ENCODE results near the gene PIK3IP1. TPM values are rescaled to one million over a fixed set of nuclear protein-coding genes. Genes with fewer than 3 reads are reported as not detected.

Gene PIK3IP1
- total and polyA plus RNA-seq, 2 donors (not counting 3 experiments of a cell fraction or from before 2014, with no cell fraction given) = 7.7 to 13.2 TPM

DNA sequence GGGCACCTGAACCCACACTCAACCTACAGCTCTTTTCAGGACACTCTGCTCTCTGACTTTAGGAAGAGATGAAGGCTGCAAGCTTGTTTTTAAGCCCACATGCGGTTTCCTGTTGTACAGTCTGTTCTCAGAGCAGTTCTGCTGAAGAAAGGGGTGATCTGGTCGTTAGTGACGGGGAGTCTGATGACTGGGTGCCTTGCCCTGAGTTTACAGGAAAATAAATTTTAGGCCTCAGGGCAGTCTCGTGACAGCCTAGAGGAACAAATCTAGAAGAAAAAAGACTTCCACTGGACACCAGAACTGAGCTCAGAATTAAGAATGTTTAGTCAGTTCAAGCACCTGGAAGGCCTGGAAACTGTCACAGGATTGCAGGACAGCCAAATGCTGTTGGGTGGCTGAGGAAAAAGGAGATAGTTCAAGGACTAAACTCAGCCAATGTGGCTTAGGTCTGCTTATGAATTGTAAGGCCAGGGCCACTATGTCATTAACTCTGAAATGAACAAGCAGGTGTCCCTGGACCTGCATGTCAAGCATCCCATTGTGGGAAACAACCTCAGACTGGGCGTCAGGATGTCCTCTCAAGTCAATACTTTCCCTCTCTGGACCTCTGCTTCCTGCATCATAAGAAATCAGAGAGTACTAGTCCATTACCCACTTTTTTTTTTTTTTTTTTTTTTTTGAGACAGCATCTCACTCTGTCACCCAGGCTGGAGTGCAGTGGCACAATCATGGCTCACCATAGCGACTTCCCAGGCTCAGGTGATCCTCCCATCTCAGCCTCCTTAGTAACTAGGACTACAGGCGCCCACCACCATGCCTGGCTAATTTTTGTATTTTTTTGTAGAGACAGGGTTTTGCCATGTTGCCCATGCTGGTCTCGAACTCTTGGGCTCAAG, 5.7 kb downstream of the PIK3IP1 start:
- intact Hi-C loops (cut with micrococcal nuclease) (no loop called here), dilution Hi-C loops (cut with MboI; ENCODE audit: extremely low pct_ligation_motif_present, low sequenced_read_pairs) (no loop called here)
- Histone ChIP-seq H3K9me1 (replicated peaks; ENCODE audit: control insufficient read depth, extremely low read depth, insufficient read depth, low read length) (no peaks in the 10 kb centered on the region), H3K4me3 (replicated peaks in 1 of 3; ENCODE audit: insufficient read depth in 1 of 3, low read depth in 1 of 3, low read length in 3 of 3) (no peak overlapping the region), H3K27ac (ENCODE audit: insufficient read depth, low read depth, low read length) (no peak overlapping the region), H3K9me3 (replicated peaks; ENCODE audit: control insufficient read depth, insufficient read depth, low read length) (no peaks in the 10 kb centered on the region), H3K9ac (replicated peaks; ENCODE audit: extremely low read depth, insufficient read depth, low read length) (no peak overlapping the region), H3K36me3 (ENCODE audit: control insufficient read depth in 2 of 2, extremely low read depth in 1 of 2, insufficient read depth in 2 of 2, low read length in 2 of 2) (peaks cover 0 to 19% of the 10 kb centered on the region in 2 experiments), H4K20me1 (replicated peaks; ENCODE audit: control insufficient read depth, extremely low read depth, insufficient read depth, low read length) (no peaks in the 10 kb centered on the region), H3K4me2 (ENCODE audit: insufficient read depth, low read length) (no peak overlapping the region), H3K79me2 (ENCODE audit: control insufficient read depth, insufficient read depth, low read length) (no peaks in the 10 kb centered on the region), H3K27me3 (ENCODE audit: control insufficient read depth in 2 of 2, insufficient read depth in 2 of 2, low read length in 2 of 2) (no peaks in the 10 kb centered on the region), H3K4me1 (ENCODE audit: control insufficient read depth, extremely low read depth, insufficient read depth, low read length) (peaks cover 33% of the 10 kb centered on the region), H2AFZ (ENCODE audit: low read depth, low read length) (no peak overlapping the region)
- ChIA-PET CTCF (interaction anchor here (0.8 to 3.9 kb wide), 3 partner anchors 10 to 27 kb away, joined by 5 to 24 read pairs (median 12); no protein-coding TSS in a partner anchor), POLR2A (interaction anchor here (0.6 kb wide), 1 partner anchor 88 kb away, joined by 8 read pairs; no protein-coding TSS in a partner anchor)
- DNase-seq (ENCODE audit: low read depth, low spot score) = no peak
- FAIRE-seq = peak; percentile 77
- TF ChIP-seq POLR2A (IDR thresholded peaks at IDR 0.05; ENCODE audit: low read depth, low read length) = no peak
- TF ChIP-seq, protein P1, sequence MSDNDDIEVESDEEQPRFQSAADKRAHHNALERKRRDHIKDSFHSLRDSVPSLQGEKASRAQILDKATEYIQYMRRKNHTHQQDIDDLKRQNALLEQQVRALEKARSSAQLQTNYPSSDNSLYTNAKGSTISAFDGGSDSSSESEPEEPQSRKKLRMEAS (IDR thresholded peaks at IDR 0.05; ENCODE audit: insufficient read depth, insufficient read length) = no peak
- TF ChIP-seq POLR2AphosphoS5 (IDR thresholded peaks at IDR 0.05; ENCODE audit: insufficient read depth, low read depth, low read length) = no peak
- no peak for TF ChIP-seq CTCF (IDR thresholded peaks at IDR 0.05; ENCODE audit: extremely low read depth in 1 of 2, insufficient read depth in 1 of 2, low read depth in 1 of 2, low read length in 2 of 2)
- no peak for TF ChIP-seq JUN (IDR thresholded peaks at IDR 0.05; ENCODE audit: borderline replicate concordance, insufficient read depth, insufficient read length, low read depth)
- no peak for TF ChIP-seq EZH2 (IDR thresholded peaks at IDR 0.05; ENCODE audit: borderline replicate concordance, low read depth, low read length, severe bottlenecking)
- TF ChIP-seq FOS (IDR thresholded peaks at IDR 0.05; ENCODE audit: borderline replicate concordance, insufficient read depth, low read length) = no peak
- no peak for TF ChIP-seq GATA2 (IDR thresholded peaks at IDR 0.05; ENCODE audit: insufficient read depth, insufficient read length, low read depth, low read length)
- TF ChIP-seq MYC (IDR thresholded peaks at IDR 0.05; ENCODE audit: low read depth, low read length) = no peak
- no TSS peak for BruUV-seq (replicated peaks)
